HepG2 (cell line): ENCODE data around the gene COX14. TPM values are rescaled to one million over a fixed set of nuclear protein-coding genes. Genes with fewer than 3 reads are reported as not detected.

ENCODE experiments used
- AHDC1 ChIP-seq: sonication (generic); formaldehyde crosslinking; IDR thresholded peaks from 2 replicates; pipeline ENCODE4 v1.5.1; 2020; ENCODE audit warnings: mild to moderate bottlenecking, missing genetic modification reagents, borderline replicate concordance
- CENPX ChIP-seq: sonication (generic); formaldehyde crosslinking; IDR thresholded peaks from 2 replicates; pipeline ENCODE4 v1.9.0; 2021; ENCODE audit warnings: mild to moderate bottlenecking, missing genetic modification reagents, moderate library complexity
- GMEB1 ChIP-seq: sonication (generic); formaldehyde crosslinking; IDR thresholded peaks from 2 replicates; pipeline ENCODE4 v1.5.1; 2020; ENCODE audit warnings: missing genetic modification reagents, mild to moderate bottlenecking, borderline replicate concordance
- IRF1 ChIP-seq: sonication (generic); formaldehyde crosslinking; IDR thresholded peaks from 2 replicates; pipeline ENCODE4 v1.4.0; 2020; ENCODE audit warnings: low read depth, mild to moderate bottlenecking, missing genetic modification reagents
- IRX3 ChIP-seq: sonication (generic); formaldehyde crosslinking; IDR thresholded peaks from 2 replicates; pipeline ENCODE4 v1.8.1; 2023; ENCODE audit warnings: mild to moderate bottlenecking, low read depth, missing genetic modification reagents, borderline replicate concordance
- KIAA2018 ChIP-seq: sonication (generic); formaldehyde crosslinking; IDR thresholded peaks from 2 replicates; pipeline ENCODE4 v1.5.0; 2020; ENCODE audit warnings: mild to moderate bottlenecking, missing genetic modification reagents, borderline replicate concordance
- MAX ChIP-seq: IDR thresholded peaks from 2 replicates; pipeline ENCODE4 v1.6.1; 2012; ENCODE audit warnings: inconsistent platforms
- TGIF2 ChIP-seq: IDR thresholded peaks from 2 replicates; pipeline ENCODE4 v1.6.1; 2016; ENCODE audit warnings: control low read depth, missing compliant biosample characterization
- WIZ ChIP-seq: sonication (generic); formaldehyde crosslinking; IDR thresholded peaks from 2 replicates; pipeline ENCODE4 v1.5.1; 2020; ENCODE audit warnings: mild to moderate bottlenecking, missing genetic modification reagents
- XBP1 ChIP-seq: sonication (generic); formaldehyde crosslinking; IDR thresholded peaks from 2 replicates; pipeline ENCODE4 v1.5.0; 2020; ENCODE audit warnings: missing genetic modification reagents
- ZNF761 ChIP-seq: sonication (generic); formaldehyde crosslinking; conservative IDR thresholded peaks from 2 replicates; pipeline ENCODE4 v1.4.0; 2020; ENCODE audit warnings: mild to moderate bottlenecking, missing genetic modification reagents
- polyA plus RNA-seq, 8 experiments: library from polyadenylated mRNA; depleted of rRNA in 3 of 8; stranded (reverse) in 7 of 8; unstranded in 1 of 8; fragments of >200 nt; fragmentation: Illumina TruSeq in 4 of 8; extraction: Trizol in 4 of 8; gene quantifications; 2 replicates each; pipeline versions ENCODE4 v1.2.1 to v1.2.3, GENCODE V29; 2011 to 2016; ENCODE audit warnings: low read depth in 4 of 8, missing spikeins in 1 of 8, mixed read lengths in 1 of 8; ENCODE audit not compliant: insufficient read depth in 1 of 8
- total RNA-seq, 5 experiments: library from RNA; depleted of rRNA; stranded (reverse); fragments of >200 nt; fragmentation: Illumina TruSeq; extraction: Trizol; gene quantifications; 2 replicates each; pipeline ENCODE4 v1.2.3, GENCODE V29; 2016; ENCODE audit warnings: low read depth in 1 of 5

The COX14 gene
- total and polyA plus RNA-seq, 2 of the 13 experiments (the other 11 are each of a cell fraction or from before 2014, with no cell fraction given) = 53.0 to 71.6 TPM

- TF ChIP-seq IRF1 (CRISPR knock-in tag) (no peak), TGIF2 (CRISPR knock-in tag) (no peak), WIZ (no peak), GMEB1 (CRISPR knock-in tag) (no peak), IRX3 (no peak), CENPX (no peak), KIAA2018 (CRISPR knock-in tag) (no peak), AHDC1 (CRISPR knock-in tag) (no peak; the same call in 1 of the 2 replicates), MAX (peak; percentile 11; the same call in 1 of the 2 replicates), XBP1 (CRISPR knock-in tag) (no peak), ZNF761 (CRISPR knock-in tag) (no peak)
These were observed 36.9 kb upstream of the COX14 start (continued) for GRCh38 chr12:50074936-50075807.
